IPS DF 6.9 (cell line): Measurements from ENCODE around the gene RPA1.

ENCODE experiments used
- DNase-seq: peaks from one replicate; pipeline ENCODE4 v3.0.0-alpha.2; 2013; ENCODE audit warnings: low read depth, low spot score
- H3K27ac ChIP-seq: one replicate; pipeline ENCODE4 v1.5.1; 2013; ENCODE audit warnings: low read length, control low read depth
- H3K27me3 ChIP-seq: 2 replicates; pipeline ENCODE4 v1.6.1; 2013; ENCODE audit warnings: mild to moderate bottlenecking, low read length; ENCODE audit not compliant: control insufficient read depth, insufficient read depth
- H3K36me3 ChIP-seq: 2 replicates; pipeline ENCODE4 v1.6.1; 2013; ENCODE audit warnings: low read length; ENCODE audit not compliant: control insufficient read depth, insufficient read depth
- H3K4me1 ChIP-seq: 2 replicates; pipeline ENCODE4 v1.6.1; 2013; ENCODE audit warnings: low read length; ENCODE audit not compliant: control insufficient read depth, insufficient read depth
- H3K4me3 ChIP-seq: 2 replicates; pipeline ENCODE4 v1.5.1; 2013; ENCODE audit warnings: mild to moderate bottlenecking, low read length
- H3K9me3 ChIP-seq: 2 replicates; pipeline ENCODE4 v1.6.1; 2013; ENCODE audit warnings: low read length, inconsistent platforms; ENCODE audit not compliant: control insufficient read depth, insufficient read depth
- WGBS: extraction: QIAGEN DNeasy Blood & Tissue Kit; methylation state at CpG from one replicate; pipeline ENCODE4 v1.1.7; 2013; ENCODE audit warnings: mixed read lengths, missing lambda C conversion rate; ENCODE audit not compliant: insufficient read length, insufficient coverage; 5-methylcytosine and 5-hydroxymethylcytosine counted together

The RPA1 gene

DNA sequence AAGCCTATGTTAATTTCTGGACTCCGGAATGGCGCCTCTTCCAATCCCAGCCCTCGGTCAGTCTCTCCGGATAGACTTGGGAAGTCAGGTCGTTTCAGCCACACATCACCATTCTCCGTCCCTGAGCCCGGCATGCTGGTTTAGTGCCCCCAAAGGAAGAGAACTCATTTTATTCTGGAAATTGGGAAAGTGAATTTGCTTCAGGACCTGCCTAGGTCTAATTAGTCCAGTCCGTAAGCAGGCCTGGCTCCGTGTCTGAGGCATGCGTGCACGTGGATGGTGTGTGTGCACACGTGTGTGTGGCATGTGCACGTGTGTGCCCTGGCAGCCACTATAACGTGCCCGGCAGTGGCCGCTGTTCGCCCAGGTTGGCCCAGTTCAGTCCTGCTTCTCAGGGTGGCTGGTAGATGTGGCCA lies 77.4 kb downstream of the RPA1 start:
- DNase-seq, result no peak
- no peaks in the 10 kb centered on the region for H3K9me3 ChIP-seq
- WGBS, result no CpG with 5 or more reads among the region's 17 CpGs
- H3K4me3 ChIP-seq, result no peak overlapping the region
- H3K36me3 ChIP-seq, result no peaks in the 10 kb centered on the region
- no peaks in the 10 kb centered on the region; the same call in 1 of the 2 replicates for H3K4me1 ChIP-seq
- H3K27me3 ChIP-seq, result peaks cover 46% of the 10 kb centered on the region
- H3K27ac ChIP-seq, result no peak overlapping the region

DNA sequence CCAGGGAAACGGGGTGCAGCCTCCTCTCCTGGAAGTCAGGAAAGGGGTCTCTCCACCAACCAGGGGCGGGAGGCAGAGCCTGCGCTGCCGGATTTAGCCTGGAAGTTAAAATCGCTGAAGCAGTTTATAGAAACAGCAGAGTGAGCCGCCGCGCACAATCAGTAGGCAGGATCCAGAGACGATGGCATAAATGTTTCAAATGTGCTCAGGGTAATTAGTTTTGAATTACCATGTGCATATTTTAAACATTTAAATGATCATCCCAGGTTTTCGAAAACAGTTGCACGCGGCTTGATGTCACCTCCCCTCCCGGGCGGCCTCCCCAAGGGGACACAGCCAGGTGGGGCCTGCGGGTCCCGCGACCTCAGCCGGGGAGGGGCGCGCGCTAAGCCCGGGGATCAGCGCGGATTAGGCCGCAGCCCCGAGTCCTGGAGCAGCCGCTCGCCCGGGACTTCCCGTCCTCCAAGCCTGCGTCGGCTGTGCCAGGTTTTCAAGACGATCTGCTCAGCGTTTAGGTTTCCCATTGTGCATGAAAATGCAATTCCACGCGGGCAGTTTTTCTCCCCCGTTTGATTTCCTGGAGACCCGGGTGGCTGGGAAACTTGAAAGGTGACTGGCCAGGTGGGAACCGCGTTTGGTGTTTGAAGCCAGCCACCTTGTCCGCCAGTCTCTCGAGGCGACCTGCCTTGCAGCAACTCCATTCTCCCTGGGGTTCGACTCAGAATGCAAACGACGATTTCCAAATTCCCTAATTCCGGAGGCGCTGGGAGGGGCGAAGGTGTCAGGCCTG lies 78.3 kb downstream of the RPA1 start:
- Histone ChIP-seq H3K27me3 (peaks cover 50% of the 10 kb centered on the region), H3K27ac (no peak overlapping the region), H3K36me3 (no peaks in the 10 kb centered on the region), H3K4me3 (no peak overlapping the region), H3K9me3 (no peaks in the 10 kb centered on the region), H3K4me1 (no peaks in the 10 kb centered on the region; the same call in 1 of the 2 replicates)
- WGBS, result no CpG with 5 or more reads among the region's 49 CpGs
- no peak for DNase-seq

DNA sequence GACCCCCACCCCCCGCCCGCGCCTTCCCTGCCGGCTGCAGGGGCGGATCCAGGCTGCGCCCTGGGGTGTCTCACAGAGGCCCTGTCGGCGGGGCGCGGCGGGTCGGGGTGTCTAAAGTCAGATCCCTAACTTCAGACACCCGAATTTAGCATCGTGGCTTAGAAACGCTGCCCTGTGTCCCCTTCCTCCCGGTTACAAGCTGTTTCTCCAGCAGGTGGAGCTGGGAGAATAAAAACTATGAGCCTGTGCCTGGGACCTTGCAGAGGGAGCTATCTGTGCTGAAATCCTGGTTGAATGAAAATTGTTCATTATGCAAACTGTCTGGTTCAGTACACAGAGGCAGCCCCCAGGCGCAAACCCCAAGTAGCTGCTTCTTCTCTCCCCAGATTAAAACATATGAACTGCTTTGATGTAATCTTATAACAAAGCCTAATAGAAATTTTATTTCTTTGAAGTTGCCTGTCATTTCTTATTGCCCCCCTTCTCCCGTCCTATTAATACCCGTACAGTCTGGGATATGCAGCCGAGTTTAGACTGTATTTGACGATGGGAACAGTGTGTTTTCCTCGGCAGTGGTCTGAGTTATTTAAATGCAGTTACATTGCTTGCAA lies 79.0 kb downstream of the RPA1 start:
- Histone ChIP-seq H3K27me3 (peaks cover 52% of the 10 kb centered on the region), H3K4me3 (no peak overlapping the region), H3K9me3 (no peaks in the 10 kb centered on the region), H3K27ac (no peak overlapping the region), H3K36me3 (no peaks in the 10 kb centered on the region), H3K4me1 (no peaks in the 10 kb centered on the region; the same call in 1 of the 2 replicates)
- DNase-seq, result peak; percentile 39
- no CpG with 5 or more reads among the region's 22 CpGs for WGBS

- Histone ChIP-seq H3K4me1 (no peaks in the 10 kb centered on the region; the same call in 1 of the 2 replicates), H3K9me3 (no peaks in the 10 kb centered on the region), H3K27ac (no peak overlapping the region), H3K4me3 (no peak overlapping the region), H3K36me3 (no peaks in the 10 kb centered on the region), H3K27me3 (peaks cover 47% of the 10 kb centered on the region)
- WGBS, result no CpG with 5 or more reads among the region's 3 CpGs
- DNase-seq, result no peak
Observed at GRCh38 chr17:1909985-1910384, 80.2 kb downstream of the RPA1 start.

DNA sequence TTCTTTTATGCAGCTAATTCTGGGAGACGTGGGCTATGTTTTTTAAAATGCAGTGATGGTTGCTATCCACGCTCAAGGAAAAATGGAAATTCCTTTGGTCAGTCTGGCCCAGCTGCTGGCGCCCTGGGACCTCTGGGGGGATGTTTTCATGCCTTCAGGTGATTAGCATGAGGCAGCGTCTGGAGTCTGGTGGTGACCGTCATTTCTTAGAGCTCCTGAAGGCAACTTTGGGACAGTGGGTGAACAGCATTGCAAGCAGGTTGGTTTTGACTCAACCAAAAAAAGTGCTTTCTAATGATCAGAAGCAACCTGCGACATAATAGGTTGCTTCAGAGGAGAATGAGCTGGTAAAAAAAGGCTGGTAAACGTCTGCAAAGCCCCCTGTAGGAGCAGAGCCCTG lies 82.3 kb downstream of the RPA1 start:
- DNase-seq, result no peak
- WGBS, result no CpG with 5 or more reads among the region's 7 CpGs
- Histone ChIP-seq H3K27ac (no peak overlapping the region), H3K9me3 (no peaks in the 10 kb centered on the region), H3K27me3 (peaks cover 29% of the 10 kb centered on the region), H3K4me1 (no peaks in the 10 kb centered on the region), H3K4me3 (no peak overlapping the region), H3K36me3 (no peaks in the 10 kb centered on the region)

DNA sequence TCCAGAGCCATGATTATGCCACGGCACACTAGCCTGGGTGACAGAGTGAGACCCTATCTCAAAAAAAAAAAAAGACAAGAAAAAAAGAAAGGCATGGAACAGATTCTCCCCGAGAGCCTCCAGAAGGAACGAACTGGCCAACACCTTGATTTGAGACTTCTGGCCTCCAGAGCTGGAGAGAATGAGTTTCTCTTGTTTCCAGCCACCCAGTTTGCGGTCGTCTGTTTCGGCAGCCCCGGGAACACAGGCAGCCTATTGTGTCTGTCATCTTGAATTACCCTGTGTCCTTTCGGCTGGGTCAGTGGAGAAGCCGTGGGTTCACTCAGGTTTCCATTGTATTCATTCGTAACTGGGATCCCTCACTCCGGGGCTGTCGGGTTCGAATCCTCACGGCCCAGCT lies 83.9 kb downstream of the RPA1 start:
- Histone ChIP-seq H3K27ac (no peak overlapping the region), H3K4me1 (no peaks in the 10 kb centered on the region), H3K27me3 (peaks cover 16% of the 10 kb centered on the region), H3K9me3 (no peaks in the 10 kb centered on the region), H3K4me3 (no peak overlapping the region), H3K36me3 (no peaks in the 10 kb centered on the region)
- DNase-seq, result no peak
- no CpG with 5 or more reads among the region's 14 CpGs for WGBS

DNA sequence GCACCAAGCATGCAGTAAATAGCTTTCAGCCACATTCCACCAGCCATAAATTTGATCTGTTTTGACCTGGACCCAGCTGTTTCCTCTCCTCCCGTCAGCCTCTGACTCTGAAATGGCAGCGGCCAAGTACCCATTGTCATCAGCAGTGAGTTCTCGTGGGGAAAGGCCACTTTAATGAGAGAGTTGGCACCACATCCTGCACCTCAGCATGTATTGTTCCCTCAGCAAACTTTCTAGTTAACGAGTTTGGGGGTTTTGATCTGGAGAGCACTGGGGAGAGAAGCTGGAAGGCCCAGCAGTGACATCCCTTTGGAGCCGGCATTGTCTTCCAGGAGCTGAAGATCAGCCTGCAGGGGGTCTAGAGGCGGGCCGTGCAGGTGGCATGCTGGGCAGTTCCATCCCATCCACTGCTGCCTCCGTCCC lies 84.9 kb downstream of the RPA1 start:
- no CpG with 5 or more reads among the region's 8 CpGs for WGBS
- H3K4me1 ChIP-seq, result no peaks in the 10 kb centered on the region
- H3K4me3 ChIP-seq, result no peak overlapping the region
- peaks cover 14% of the 10 kb centered on the region for H3K27me3 ChIP-seq
- DNase-seq, result no peak
- H3K27ac ChIP-seq, result no peak overlapping the region
- no peaks in the 10 kb centered on the region for H3K9me3 ChIP-seq
- H3K36me3 ChIP-seq, result no peaks in the 10 kb centered on the region

- H3K27ac ChIP-seq, result no peak overlapping the region
- DNase-seq, result no peak
- WGBS, result no CpG with 5 or more reads among the region's 12 CpGs
- H3K9me3 ChIP-seq, result no peaks in the 10 kb centered on the region
- no peak overlapping the region for H3K4me3 ChIP-seq
- H3K4me1 ChIP-seq, result no peaks in the 10 kb centered on the region
- peaks cover 7% of the 10 kb centered on the region; the same call in 1 of the 2 replicates for H3K27me3 ChIP-seq
- H3K36me3 ChIP-seq, result no peaks in the 10 kb centered on the region
Observed at GRCh38 chr17:1915889-1916288, 86.1 kb downstream of the RPA1 start.

DNA sequence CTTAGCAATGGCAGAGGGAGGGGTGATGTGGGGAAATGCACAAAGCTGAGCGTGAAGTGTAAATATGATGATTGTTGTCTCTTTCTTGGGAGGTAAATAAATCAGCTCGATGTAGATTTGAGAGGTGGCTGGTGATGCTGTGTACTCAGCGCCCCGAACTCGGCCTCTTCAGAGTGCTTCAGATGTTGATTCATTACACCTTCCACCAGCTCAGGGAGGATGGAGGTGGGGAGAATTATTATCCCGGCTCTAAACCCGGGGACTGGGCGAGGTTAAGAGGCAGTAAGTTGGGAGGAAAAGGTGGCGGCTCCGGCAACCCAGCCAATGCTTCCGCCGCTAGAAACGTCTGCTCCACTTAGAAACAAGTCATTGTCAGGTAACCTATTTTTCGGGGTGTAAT lies 86.5 kb downstream of the RPA1 start:
- WGBS, result no CpG with 5 or more reads among the region's 14 CpGs

GRCh38 chr17:1916963-1917715 lies 87.3 kb downstream of the RPA1 start:
- DNase-seq, result no peak
- H3K4me1 ChIP-seq, result no peaks in the 10 kb centered on the region
- peaks cover 6% of the 10 kb centered on the region; the same call in 1 of the 2 replicates for H3K27me3 ChIP-seq
- no peaks in the 10 kb centered on the region for H3K36me3 ChIP-seq
- WGBS, result no CpG with 5 or more reads among the region's 29 CpGs
- H3K27ac ChIP-seq, result no peak overlapping the region
- no peaks in the 10 kb centered on the region for H3K9me3 ChIP-seq
- H3K4me3 ChIP-seq, result no peak overlapping the region

More for the DNA sequence above, 86.5 kb downstream of the RPA1 start:
- Histone ChIP-seq H3K36me3 (no peaks in the 10 kb centered on the region), H3K9me3 (no peaks in the 10 kb centered on the region), H3K27me3 (peaks cover 7% of the 10 kb centered on the region; the same call in 1 of the 2 replicates), H3K4me3 (no peak overlapping the region), H3K4me1 (no peaks in the 10 kb centered on the region), H3K27ac (no peak overlapping the region)
- DNase-seq, result no peak
